Upper lobe of right lung (tissue), 1 donor: ENCODE measurements around the gene TGM2. TPM values are rescaled to one million over a fixed set of nuclear protein-coding genes. Genes with fewer than 3 reads are reported as not detected.

ENCODE experiments used
- ATAC-seq: fragments of 200-7000 bp; cut with Tn5 transposase; one replicate; pipeline ENCODE4 v1.9.1; 2020; ENCODE audit warnings: mild to moderate bottlenecking, moderate library complexity
- DNase-seq: peaks from one replicate; pipeline ENCODE4 v3.0.0-alpha.2; 2020
- H3K27ac ChIP-seq: fragments of 200-600 bp; one replicate; pipeline ENCODE4 v1.8.0; 2022
- H3K27me3 ChIP-seq: fragments of 200-600 bp; one replicate; pipeline ENCODE4 v1.8.0; 2022; ENCODE audit warnings: mild to moderate bottlenecking
- H3K36me3 ChIP-seq: fragments of 200-600 bp; one replicate; pipeline ENCODE4 v1.8.0; 2022
- H3K4me1 ChIP-seq: fragments of 200-600 bp; one replicate; pipeline ENCODE4 v1.8.0; 2022
- H3K4me3 ChIP-seq: fragments of 200-600 bp; one replicate; pipeline ENCODE4 v1.8.0; 2022; ENCODE audit warnings: mild to moderate bottlenecking
- H3K9me3 ChIP-seq: fragments of 200-600 bp; one replicate; pipeline ENCODE4 v1.8.0; 2022
- CTCF ChIP-seq: fragments of 200-600 bp; IDR thresholded peaks from one replicate; pipeline ENCODE4 v1.8.0; 2022; ENCODE audit warnings: antibody characterized with exemption
- intact Hi-C: fragments of 100-400 bp; cut with DNase I; formaldehyde crosslinking; loops from one replicate; pipeline ENCODE4 v1.11.0; 2022
- total RNA-seq: library from RNA; stranded (reverse); fragmentation: NEBNext Ultra II Directional; extraction: Animal tissue kit (Norgen Biotek cat#: 25700); gene quantifications from one replicate; pipeline ENCODE4 v1.2.1, GENCODE V29; 2021
- donor health status: DM: no; HTN: yes; CAD: no; lungs with severe emphysema.

TGM2 gene
- total RNA-seq, 1 donor from 2014 or later, result 562 TPM

DNA sequence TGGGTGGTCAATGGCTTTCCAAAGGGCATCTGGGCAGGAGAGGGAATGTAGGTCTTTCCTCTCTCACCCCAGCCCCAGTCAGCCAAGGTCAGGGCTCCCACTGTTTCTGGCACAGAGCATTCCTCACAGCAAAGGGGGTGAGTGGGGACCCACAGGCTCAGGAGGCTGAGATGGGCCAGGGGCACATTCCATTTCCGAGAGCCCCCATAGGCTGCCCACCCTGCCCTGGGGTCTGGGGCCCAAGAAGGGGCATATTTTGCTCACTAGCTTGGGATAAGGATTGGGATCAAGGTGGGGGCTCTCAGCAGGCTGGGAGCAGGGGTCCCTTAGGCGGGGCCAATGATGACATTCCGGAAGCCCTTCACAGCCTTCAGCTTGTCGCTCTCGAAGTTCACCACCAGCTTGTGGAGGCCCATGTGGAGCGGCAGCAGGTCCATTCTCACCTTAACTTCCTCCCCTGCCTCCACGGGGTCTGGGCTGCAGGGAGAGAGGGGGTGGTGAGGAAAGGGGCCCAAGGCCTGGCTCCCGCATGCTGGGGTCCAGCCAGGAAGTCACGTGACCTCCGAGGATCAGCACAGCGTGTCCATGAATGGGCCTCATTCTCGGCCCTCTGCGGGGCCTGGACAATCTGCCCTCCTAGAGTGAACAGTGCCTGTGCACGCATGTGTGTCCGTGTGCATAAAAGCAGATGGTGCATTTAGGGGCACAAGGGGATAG is 35.0 kb downstream of the TGM2 start:
- Histone ChIP-seq H3K27ac (peak overlapping the region; percentile 30), H3K36me3 (peaks cover 39% of the 10 kb centered on the region), H3K27me3 (no peaks in the 10 kb centered on the region), H3K9me3 (no peaks in the 10 kb centered on the region), H3K4me3 (no peak overlapping the region), H3K4me1 (peaks cover 24% of the 10 kb centered on the region)
- intact Hi-C loops, result loop anchor here (10.0 kb wide), 1 partner anchor 55 kb away; no protein-coding TSS in a partner anchor
- ATAC-seq (no peak), DNase-seq (peak; percentile 48)
- TF ChIP-seq CTCF, result no peak

DNA sequence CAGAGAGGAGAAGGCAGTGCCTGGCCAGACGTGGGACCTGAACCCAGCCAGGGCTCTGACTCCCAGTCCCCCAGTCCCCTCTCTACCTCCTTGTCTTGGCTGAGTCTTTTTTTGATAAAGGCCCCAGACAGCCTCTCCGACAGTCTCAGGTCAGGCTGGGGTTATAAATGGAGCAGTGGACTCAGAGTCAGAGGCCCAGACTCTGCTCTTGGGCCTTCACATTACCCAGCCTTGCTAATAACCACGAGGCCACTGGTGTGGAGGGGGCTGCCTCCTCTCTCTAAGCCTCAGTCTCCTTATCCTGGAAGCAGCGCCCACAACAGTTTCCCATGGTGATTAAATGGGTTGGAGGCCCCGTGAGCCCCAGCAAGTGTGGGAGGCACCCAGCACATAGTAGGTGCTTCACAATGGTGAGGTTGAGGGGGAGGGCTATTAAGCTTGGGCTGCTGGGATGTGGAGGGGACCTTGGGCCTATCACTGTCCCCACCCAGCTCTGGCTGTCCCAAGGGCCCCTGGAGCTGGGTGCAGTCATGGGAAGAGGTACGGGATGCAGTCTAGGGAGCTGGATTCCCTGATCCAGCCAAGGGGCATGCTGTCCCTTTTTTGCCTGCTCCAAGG is 35.7 kb downstream of the TGM2 start:
- no peaks in the 10 kb centered on the region for H3K9me3 ChIP-seq
- no peak for TF ChIP-seq CTCF
- no peak overlapping the region for H3K4me3 ChIP-seq
- H3K4me1 ChIP-seq, result peaks cover 25% of the 10 kb centered on the region
- H3K27me3 ChIP-seq, result no peaks in the 10 kb centered on the region
- peaks cover 39% of the 10 kb centered on the region for H3K36me3 ChIP-seq
- peak; percentile 40 for DNase-seq
- intact Hi-C loops, result loop anchor here (10.0 kb wide), 1 partner anchor 55 kb away; no protein-coding TSS in a partner anchor
- ATAC-seq, result no peak
- peak overlapping the region; percentile 30 for H3K27ac ChIP-seq

DNA sequence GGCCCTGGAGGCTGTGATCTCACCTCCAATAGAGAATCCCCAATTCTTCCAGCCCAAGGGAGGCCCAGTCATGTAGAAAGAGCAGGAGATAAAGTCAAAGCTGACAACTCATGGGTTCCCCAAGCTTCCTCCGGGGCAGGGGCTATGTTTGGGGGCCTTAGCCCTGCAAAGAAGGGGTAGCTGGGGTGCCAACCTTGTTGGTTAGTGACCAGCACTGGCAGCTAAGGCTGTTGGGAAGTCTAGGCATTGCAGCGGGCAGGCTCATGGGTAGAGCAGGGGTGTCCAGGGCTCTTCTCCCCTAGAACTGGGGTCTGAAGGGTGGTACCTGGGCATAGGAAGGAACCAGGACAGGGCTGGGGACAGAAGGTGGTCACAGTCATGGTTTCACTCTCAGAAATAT is 36.4 kb downstream of the TGM2 start:
- H3K27me3 ChIP-seq, result no peaks in the 10 kb centered on the region
- H3K4me3 ChIP-seq, result no peak overlapping the region
- H3K36me3 ChIP-seq, result peaks cover 39% of the 10 kb centered on the region
- H3K27ac ChIP-seq, result peak overlapping the region; percentile 30
- DNase-seq, result peak; percentile 40
- peaks cover 20% of the 10 kb centered on the region for H3K4me1 ChIP-seq
- TF ChIP-seq CTCF, result no peak
- ATAC-seq, result no peak
- intact Hi-C loops, result loop anchor here (10.0 kb wide), 1 partner anchor 54 kb away; no protein-coding TSS in a partner anchor
- no peaks in the 10 kb centered on the region for H3K9me3 ChIP-seq

DNA sequence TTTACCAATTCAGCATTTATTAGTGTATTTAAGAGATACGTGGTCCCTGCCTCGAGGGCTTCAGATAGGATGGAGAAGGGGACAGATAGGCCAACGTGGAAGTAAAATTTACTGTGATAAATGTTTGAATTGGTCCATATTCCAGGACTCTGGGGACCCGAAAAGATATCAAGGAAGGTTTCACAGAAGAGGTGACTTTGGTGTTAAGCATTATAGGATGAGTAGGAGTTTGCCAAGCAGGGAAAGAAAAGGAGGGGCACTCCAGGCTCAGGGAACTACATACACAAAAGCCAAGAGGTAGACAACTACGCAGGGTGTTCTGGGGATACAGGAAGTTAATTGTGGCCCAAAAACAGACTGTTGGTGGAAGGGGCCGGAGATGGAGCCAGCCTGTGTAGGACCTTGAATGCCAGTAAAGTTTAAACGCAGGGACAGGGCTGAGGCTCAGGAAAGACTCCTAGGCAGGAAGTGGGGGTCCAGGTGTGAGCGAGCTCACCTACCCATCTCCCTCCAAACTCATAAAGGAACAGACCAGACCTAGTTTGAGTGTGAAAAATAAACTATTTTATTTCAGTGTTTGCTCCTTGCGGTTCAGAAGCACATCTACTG is 37.0 kb downstream of the TGM2 start:
- Histone ChIP-seq H3K36me3 (peaks cover 35% of the 10 kb centered on the region), H3K27me3 (no peaks in the 10 kb centered on the region), H3K4me3 (no peak overlapping the region), H3K27ac (no peak overlapping the region), H3K9me3 (no peaks in the 10 kb centered on the region), H3K4me1 (peaks cover 20% of the 10 kb centered on the region)
- intact Hi-C loops, result loop anchor here (10.0 kb wide), 1 partner anchor 53 kb away; no protein-coding TSS in a partner anchor
- TF ChIP-seq CTCF, result no peak
- ATAC-seq, result no peak
- no peak for DNase-seq

DNA sequence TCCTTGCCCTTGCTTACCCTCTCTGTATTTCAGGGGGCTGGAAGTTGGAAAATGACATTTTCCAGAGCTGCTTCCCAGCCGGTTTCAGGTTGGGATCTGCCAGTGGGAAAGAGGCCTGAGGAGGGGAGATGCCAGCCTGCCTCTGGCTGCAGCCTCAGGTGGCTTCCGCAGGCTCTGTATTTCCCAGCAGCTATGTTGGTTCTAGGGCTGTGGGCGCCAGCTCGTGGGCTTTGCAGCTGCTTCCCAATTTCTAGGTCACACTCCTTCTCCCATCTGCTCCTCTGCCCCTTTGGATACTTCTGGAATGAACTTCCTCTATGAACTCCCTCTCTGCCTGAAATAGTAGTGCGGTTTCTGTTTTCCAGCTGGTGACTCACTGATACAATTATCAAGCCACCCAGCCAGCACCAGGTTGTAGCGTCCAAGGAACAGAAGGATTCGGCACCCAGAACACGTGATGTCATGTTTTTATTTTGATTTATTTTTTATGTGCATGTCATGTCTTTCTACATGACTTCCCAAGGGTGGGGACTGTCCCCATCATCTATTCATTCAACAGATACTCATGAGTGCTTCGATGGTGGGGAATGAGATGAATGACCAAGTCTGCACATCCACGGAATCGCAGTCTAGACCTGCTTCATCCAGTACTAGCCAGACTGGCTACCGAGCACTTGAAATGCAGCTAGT is 38.0 kb downstream of the TGM2 start:
- intact Hi-C loops, result loop anchor here (10.0 kb wide), 1 partner anchor 52 kb away; no protein-coding TSS in a partner anchor
- Histone ChIP-seq H3K27me3 (no peaks in the 10 kb centered on the region), H3K4me3 (no peak overlapping the region), H3K9me3 (no peaks in the 10 kb centered on the region), H3K36me3 (peaks cover 25% of the 10 kb centered on the region), H3K4me1 (peaks cover 20% of the 10 kb centered on the region), H3K27ac (peak overlapping the region; percentile 73)
- ATAC-seq, result peak; percentile 35
- DNase-seq, result peak; percentile 59
- TF ChIP-seq CTCF, result no peak
